ENCODE results near the gene ATRN.
A peak's percentile ranks its signal among the peaks of the same experiment; 100 is the strongest.

The ATRN gene

DNA sequence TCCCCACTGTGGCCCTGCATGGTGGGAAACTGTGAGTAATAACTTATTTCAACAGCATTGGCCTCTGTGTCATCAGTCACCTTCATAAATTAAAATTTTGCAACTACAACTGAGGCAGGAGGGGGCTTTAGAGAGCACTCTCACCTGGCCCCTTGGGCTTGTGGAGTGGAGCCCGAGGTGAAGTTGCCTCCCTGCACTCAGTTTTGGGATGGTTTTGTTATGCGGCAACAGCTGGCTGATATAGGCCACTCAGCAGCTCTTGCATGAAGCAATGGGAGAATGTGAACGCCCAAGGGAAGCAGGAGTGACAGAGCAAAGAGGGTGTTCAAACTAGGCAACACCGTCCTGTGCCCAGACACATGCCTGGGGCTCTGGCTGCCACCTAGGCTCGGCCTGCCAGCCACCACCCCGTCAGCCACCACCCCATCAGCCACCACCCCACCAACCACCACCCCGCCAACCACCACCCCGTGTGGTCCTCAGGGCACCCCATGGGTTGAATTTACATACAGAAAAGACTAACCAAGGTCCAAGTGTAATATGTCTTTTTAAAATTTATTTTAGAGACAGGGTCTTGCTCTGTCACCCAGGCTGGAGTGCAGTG lies 196.7 kb downstream of the ATRN start:
- no peak for DNase-seq (ENCODE audit: low read depth, low spot score)
- ChIA-PET CTCF (interaction anchor here (1.0 to 43.4 kb wide), 4 partner anchors 10 to 153 kb away, joined by 3 to 1151 read pairs (median 22); partner anchors contain the start of genes AP5S1 and SIGLEC1), POLR2A (interaction anchor here (0.6 kb wide), 1 partner anchor 24 kb away, joined by 3 read pairs; no protein-coding TSS in a partner anchor)
- H3K4me3 ChIP-seq (ENCODE audit: low read depth, low read length), result no peak overlapping the region
- TF ChIP-seq CTCF (IDR thresholded peaks at IDR 0.05; ENCODE audit: insufficient read depth, low read length, missing control alignments), result no peak

GRCh38 chr20:3669710-3670367 lies 199.0 kb downstream of the ATRN start:
- no peak overlapping the region for H3K4me3 ChIP-seq (ENCODE audit: low read depth, low read length)
- DNase-seq (ENCODE audit: low read depth, low spot score), result no peak
- ChIA-PET POLR2A (interaction anchor here (1.0 kb wide), 1 partner anchor 10 kb away, joined by 5 read pairs; no protein-coding TSS in a partner anchor), CTCF (interaction anchor here (1.4 to 43.4 kb wide), 6 partner anchors 7 to 112 kb away, joined by 3 to 1151 read pairs (median 6); partner anchors contain the start of genes SIGLEC1 and SPEF1)
- no peak for TF ChIP-seq CTCF (IDR thresholded peaks at IDR 0.05; ENCODE audit: insufficient read depth, low read length, missing control alignments)

- DNase-seq (ENCODE audit: low read depth, low spot score), result no peak
- H3K4me3 ChIP-seq (ENCODE audit: low read depth, low read length), result no peak overlapping the region
- CTCF ChIA-PET, result interaction anchor here (1.4 to 43.4 kb wide), 4 partner anchors 37 to 111 kb away, joined by 4 to 1151 read pairs (median 7); partner anchors contain the start of genes SIGLEC1 and SPEF1
- POLR2A ChIA-PET, result interaction anchor here (0.7 to 1.0 kb wide), 2 partner anchors 10 to 81 kb away, joined by 3 to 5 read pairs; no protein-coding TSS in a partner anchor
- TF ChIP-seq CTCF (IDR thresholded peaks at IDR 0.05; ENCODE audit: insufficient read depth, low read length, missing control alignments), result peak; percentile 34
Observed at GRCh38 chr20:3670511-3670910, 199.7 kb downstream of the ATRN start.

GRCh38 chr20:3670945-3671344 lies 200.1 kb downstream of the ATRN start:
- no peak overlapping the region for H3K4me3 ChIP-seq (ENCODE audit: low read depth, low read length)
- ChIA-PET CTCF (interaction anchor here (1.3 to 43.4 kb wide), 5 partner anchors 37 to 148 kb away, joined by 4 to 1151 read pairs (median 6); partner anchors contain the start of genes SIGLEC1 and SPEF1), POLR2A (interaction anchor here (0.7 to 1.0 kb wide), 2 partner anchors 9 to 81 kb away, joined by 3 to 5 read pairs; no protein-coding TSS in a partner anchor)
- no peak for TF ChIP-seq CTCF (IDR thresholded peaks at IDR 0.05; ENCODE audit: insufficient read depth, low read length, missing control alignments)
- no peak for DNase-seq (ENCODE audit: low read depth, low spot score)

DNA sequence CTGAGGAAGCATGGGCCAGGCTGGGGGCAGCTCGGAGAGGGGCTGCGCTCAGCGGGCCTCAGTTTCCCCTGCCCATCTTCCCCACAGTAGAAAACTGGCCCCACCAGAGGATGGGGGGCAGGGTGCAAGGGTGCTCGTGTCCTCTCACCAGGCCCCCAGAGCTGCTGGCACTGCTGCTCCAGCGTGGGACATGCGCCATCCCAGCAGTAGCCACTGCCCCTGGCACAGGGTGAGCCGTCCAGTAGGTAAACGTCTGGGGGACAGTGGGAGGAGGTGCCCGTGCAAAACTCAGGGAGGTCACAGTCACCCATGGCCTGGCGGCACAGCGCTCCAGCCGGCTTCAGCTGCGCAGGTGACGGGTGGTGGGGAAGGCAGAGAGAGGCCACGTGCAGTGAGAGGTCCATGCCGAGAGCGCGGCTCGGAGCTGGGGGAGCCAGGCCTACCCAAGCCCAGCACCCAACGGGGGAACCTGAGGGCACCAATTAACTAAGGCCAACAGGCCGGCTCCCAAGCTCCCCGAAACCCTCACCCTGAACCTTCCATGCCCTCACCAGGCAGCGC lies 201.2 kb downstream of the ATRN start:
- ChIA-PET POLR2A (interaction anchor here (0.5 kb wide), 1 partner anchor 73 kb away, joined by 4 read pairs; no protein-coding TSS in a partner anchor), CTCF (interaction anchor here (0.6 to 43.4 kb wide), 6 partner anchors 36 to 147 kb away, joined by 3 to 1151 read pairs (median 4); partner anchors contain the start of gene SIGLEC1)
- H3K4me3 ChIP-seq (ENCODE audit: low read depth, low read length), result no peak overlapping the region
- TF ChIP-seq CTCF (IDR thresholded peaks at IDR 0.05; ENCODE audit: insufficient read depth, low read length, missing control alignments), result no peak
- DNase-seq (ENCODE audit: low read depth, low spot score), result no peak
